Thyroid gland (tissue), 4 donors: ENCODE measurements around the gene HNRNPH2. TPM values are rescaled to one million over a fixed set of nuclear protein-coding genes. Genes with fewer than 3 reads are reported as not detected.
A peak's percentile ranks its signal among the peaks of the same experiment; 100 is the strongest.

ENCODE experiments used
- DNase-seq, 2 donors: peaks; one replicate each; pipeline ENCODE4 v3.0.0-alpha.2; 2019
- H3K27ac ChIP-seq, 3 donors: fragments of 200-600 bp; sonication (generic); 1 replicate in 2 of 3; 2 replicates in 1 of 3; pipeline ENCODE4 v1.5.1; 2016 to 2019; ENCODE audit warnings: mild to moderate bottlenecking in 1 of 3, moderate library complexity in 1 of 3
- H3K27me3 ChIP-seq: fragments of 200-600 bp; sonication (generic); one replicate; pipeline ENCODE4 v1.5.1; 2019
- H3K36me3 ChIP-seq, 2 donors: fragments of 200-600 bp; sonication (generic); one replicate each; pipeline ENCODE4 v1.5.1; 2016 to 2019
- H3K4me1 ChIP-seq, 2 donors: fragments of 200-600 bp; sonication (generic); one replicate each; pipeline ENCODE4 v1.5.1; 2017 to 2019
- H3K4me3 ChIP-seq, 3 donors: fragments of 200-600 bp; sonication (generic); replicated peaks in 1 of 3; 1 replicate in 2 of 3; 2 replicates in 1 of 3; pipeline ENCODE4 v1.5.1; 2016; ENCODE audit warnings: mild to moderate bottlenecking in 1 of 3
- H3K9me3 ChIP-seq: fragments of 200-600 bp; sonication (generic); one replicate; pipeline ENCODE4 v1.5.1; 2017
- CTCF ChIP-seq, 6 experiments: fragments of 200-600 bp in 3 of 6; fragments of 450-650 bp in 3 of 6; sonication (generic) in 3 of 6; IDR thresholded peaks; one replicate each; pipeline ENCODE4 v1.5.1; 2016 to 2019; ENCODE audit warnings: antibody characterized with exemption in 6 of 6, mild to moderate bottlenecking in 2 of 6, inconsistent platforms in 1 of 6, moderate library complexity in 1 of 6
- POLR2A ChIP-seq, 2 donors: fragments of 450-650 bp; IDR thresholded peaks; one replicate each; pipeline ENCODE4 v1.6.1; 2017; ENCODE audit warnings: antibody characterized with exemption in 2 of 2, mild to moderate bottlenecking in 2 of 2, moderate library complexity in 1 of 2
- WGBS, 2 donors: methylation state at CpG; one replicate each; pipeline ENCODE4 v1.1.5; 2017; 5-methylcytosine and 5-hydroxymethylcytosine counted together
- intact Hi-C: fragments of 100-400 bp; cut with DNase I; formaldehyde crosslinking; loops from one replicate; pipeline ENCODE4 v1.15.1; 2023
- total RNA-seq, 4 donors: library from RNA; depleted of rRNA; stranded (reverse); fragments of >200 nt; gene quantifications; one replicate each; pipeline ENCODE4 v1.2.3, GENCODE V29; 2016

Gene HNRNPH2
- total RNA-seq, 4 donors from 2014 or later = 53.5 to 68.4 (median 67.5) TPM

GRCh38 chrX:101377547-101377946 lies 30.5 kb upstream of the HNRNPH2 start:
- Histone ChIP-seq H3K9me3 (no peaks in the 10 kb centered on the region), H3K27ac (no peak overlapping the region), H3K4me1 (no peaks in the 10 kb centered on the region), H3K4me3 (no peak overlapping the region), H3K27me3 (no peaks in the 10 kb centered on the region), H3K36me3 (no peaks in the 10 kb centered on the region)
- TF ChIP-seq POLR2A (IDR thresholded peaks at IDR 0.05) (no peak), CTCF (IDR thresholded peaks at IDR 0.05) (no peak)
- WGBS, 2 donors = 64 to 86% methylated on average over 1 of the region's 1 CpG
- no peak for DNase-seq
- intact Hi-C loops = no loop called here

- H3K27ac ChIP-seq = no peak overlapping the region
- no peaks in the 10 kb centered on the region for H3K27me3 ChIP-seq
- TF ChIP-seq POLR2A (IDR thresholded peaks at IDR 0.05) = no peak
- TF ChIP-seq CTCF (IDR thresholded peaks at IDR 0.05) = no peak
- no peak overlapping the region for H3K4me3 ChIP-seq
- no peaks in the 10 kb centered on the region for H3K9me3 ChIP-seq
- no peaks in the 10 kb centered on the region for H3K4me1 ChIP-seq
- intact Hi-C loops = no loop called here
- no peaks in the 10 kb centered on the region for H3K36me3 ChIP-seq
- 55 to 59% methylated on average over 4 of the region's 4 CpGs for WGBS, 2 donors
- peak; percentile 16 to 22 for DNase-seq
Observed at GRCh38 chrX:101383679-101384205, 24.3 kb upstream of the HNRNPH2 start.

- DNase-seq = no peak
- WGBS, 2 donors = 80 to 93% methylated on average over 6 to 7 of the region's 7 CpGs
- intact Hi-C loops = no loop called here
- no peaks in the 10 kb centered on the region for H3K4me1 ChIP-seq
- no peaks in the 10 kb centered on the region for H3K9me3 ChIP-seq
- no peaks in the 10 kb centered on the region for H3K36me3 ChIP-seq
- TF ChIP-seq CTCF (IDR thresholded peaks at IDR 0.05) (no peak), POLR2A (IDR thresholded peaks at IDR 0.05) (no peak)
- no peak overlapping the region for H3K27ac ChIP-seq
- H3K27me3 ChIP-seq = no peaks in the 10 kb centered on the region
- H3K4me3 ChIP-seq = no peak overlapping the region
Observed at GRCh38 chrX:101385026-101385684, 22.9 kb upstream of the HNRNPH2 start.

GRCh38 chrX:101385795-101386541 lies 22.1 kb upstream of the HNRNPH2 start, which contains the start of gene BTK:
Gene BTK, minus strand, starts transcription at chrX:101386191. Its CDS starts 10,907 bp downstream, at chrX:101375284.
- H3K27me3 ChIP-seq = no peaks in the 10 kb centered on the region
- no peaks in the 10 kb centered on the region for H3K4me1 ChIP-seq
- no peak for DNase-seq
- no peak for TF ChIP-seq POLR2A (IDR thresholded peaks at IDR 0.05)
- no peak for TF ChIP-seq CTCF (IDR thresholded peaks at IDR 0.05)
- 82 to 84% methylated on average over 9 of the region's 9 CpGs for WGBS, 2 donors
- H3K27ac ChIP-seq = no peak within 1 kb of the TSS
- intact Hi-C loops = no loop called here
- no peaks in the 10 kb centered on the region for H3K36me3 ChIP-seq
- H3K9me3 ChIP-seq = no peaks in the 10 kb centered on the region
- H3K4me3 ChIP-seq = no peak within 1 kb of the TSS

DNA sequence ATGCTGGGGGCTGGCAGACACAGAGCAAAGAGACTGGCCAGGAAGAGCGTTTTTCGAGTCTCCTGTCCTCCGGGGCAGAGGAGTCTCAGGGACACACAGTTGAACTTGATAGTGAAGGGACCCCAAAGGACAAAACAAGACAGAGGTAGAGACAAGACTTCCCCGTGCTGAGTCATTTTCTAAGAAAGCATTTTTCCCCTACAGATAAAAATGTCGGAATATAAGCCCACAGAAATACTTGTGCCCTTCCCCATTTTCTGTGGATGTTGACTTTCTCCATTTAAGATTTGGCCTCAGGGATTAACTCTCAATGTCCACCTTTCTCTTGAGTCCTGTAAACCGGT lies 21.5 kb upstream of the HNRNPH2 start:
- no peaks in the 10 kb centered on the region for H3K27me3 ChIP-seq
- H3K27ac ChIP-seq = no peak overlapping the region
- H3K4me1 ChIP-seq = no peaks in the 10 kb centered on the region
- no peaks in the 10 kb centered on the region for H3K36me3 ChIP-seq
- no peak overlapping the region for H3K4me3 ChIP-seq
- TF ChIP-seq CTCF (IDR thresholded peaks at IDR 0.05) (no peak), POLR2A (IDR thresholded peaks at IDR 0.05) (no peak)
- no peak for DNase-seq
- WGBS, 2 donors = 79 to 94% methylated on average over 6 of the region's 6 CpGs
- intact Hi-C loops = no loop called here
- H3K9me3 ChIP-seq = no peaks in the 10 kb centered on the region
